RWPE2 (cell line): ENCODE results near the gene CUL9.

ENCODE experiments used
- ATAC-seq: fragments of 200-7000 bp; cut with Tn5 transposase; 3 replicates; pipeline ENCODE4 v1.9.1; 2021; ENCODE audit warnings: low read depth
- DNase-seq: peaks from one replicate; pipeline ENCODE4 v3.0.0-alpha.2; 2020; ENCODE audit warnings: low spot score
- H3K27ac ChIP-seq: fragments of 450-650 bp; 2 replicates; pipeline ENCODE4 v1.5.1; 2017; ENCODE audit warnings: mild to moderate bottlenecking; ENCODE audit not compliant: poor library complexity, severe bottlenecking
- H3K27me3 ChIP-seq: fragments of 250-450 bp; sonication (Bioruptor Pico); 2 replicates; pipeline ENCODE4 v1.5.1; 2021; ENCODE audit warnings: mild to moderate bottlenecking, moderate library complexity; ENCODE audit not compliant: insufficient read depth, poor library complexity, severe bottlenecking
- H3K36me3 ChIP-seq: fragments of 250-450 bp; sonication (Bioruptor Pico); 2 replicates; pipeline ENCODE4 v1.5.1; 2020; ENCODE audit warnings: low read depth, mild to moderate bottlenecking, moderate library complexity
- H3K4me1 ChIP-seq: fragments of 250-450 bp; sonication (Bioruptor Pico); 2 replicates; pipeline ENCODE4 v1.5.1; 2021; ENCODE audit warnings: mild to moderate bottlenecking, moderate library complexity; ENCODE audit not compliant: insufficient read depth, poor library complexity, severe bottlenecking
- H3K4me3 ChIP-seq: fragments of 250-450 bp; sonication (Bioruptor Pico); 2 replicates; pipeline ENCODE4 v1.5.1; 2021; ENCODE audit warnings: mild to moderate bottlenecking, moderate library complexity; ENCODE audit not compliant: severe bottlenecking
- H3K9me3 ChIP-seq: fragments of 250-450 bp; sonication (Bioruptor Pico); 2 replicates; pipeline ENCODE4 v1.5.1; 2021; ENCODE audit warnings: mild to moderate bottlenecking, moderate library complexity; ENCODE audit not compliant: severe bottlenecking
- CTCF ChIP-seq: fragments of 450-650 bp; IDR thresholded peaks from one replicate; pipeline ENCODE4 v1.5.1; 2017; ENCODE audit warnings: mild to moderate bottlenecking, moderate library complexity; ENCODE audit not compliant: poor library complexity, severe bottlenecking

The CUL9 gene

DNA sequence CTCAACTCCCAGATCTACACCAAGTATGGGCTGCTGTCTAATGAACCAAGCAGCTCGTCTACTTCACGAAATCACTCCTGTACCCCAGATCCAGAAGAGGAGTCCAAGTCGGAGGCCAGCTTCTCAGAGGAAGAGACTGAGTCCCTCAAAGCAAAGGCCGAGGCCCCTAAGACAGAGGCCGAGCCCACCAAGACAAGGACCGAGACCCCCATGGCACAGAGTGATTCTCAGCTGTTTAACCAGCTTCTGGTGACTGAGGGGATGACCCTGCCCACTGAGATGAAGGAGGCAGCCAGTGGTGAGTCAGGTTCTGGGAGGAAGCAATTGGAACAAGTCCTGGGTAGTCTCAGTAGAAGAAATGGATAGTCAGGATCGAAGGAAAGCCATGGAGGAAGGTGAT lies 5.8 kb downstream of the CUL9 start:
- no peak overlapping the region for H3K4me3 ChIP-seq
- DNase-seq (peak; percentile 23), ATAC-seq (no peak)
- peaks cover 4% of the 10 kb centered on the region for H3K4me1 ChIP-seq
- H3K27ac ChIP-seq: no peak overlapping the region
- H3K9me3 ChIP-seq: no peaks in the 10 kb centered on the region
- no peaks in the 10 kb centered on the region for H3K27me3 ChIP-seq
- TF ChIP-seq CTCF: no peak
- H3K36me3 ChIP-seq: peaks cover 39% of the 10 kb centered on the region

GRCh38 chr6:43188426-43188825 lies 6.4 kb downstream of the CUL9 start:
- no peak for ATAC-seq
- Histone ChIP-seq H3K4me1 (no peaks in the 10 kb centered on the region), H3K4me3 (no peak overlapping the region), H3K27ac (no peak overlapping the region), H3K36me3 (peaks cover 45% of the 10 kb centered on the region), H3K27me3 (no peaks in the 10 kb centered on the region), H3K9me3 (no peaks in the 10 kb centered on the region)
- peak; percentile 9 for DNase-seq
- no peak for TF ChIP-seq CTCF

GRCh38 chr6:43189776-43190304 lies 7.8 kb downstream of the CUL9 start:
- Histone ChIP-seq H3K27ac (no peak overlapping the region), H3K9me3 (no peaks in the 10 kb centered on the region), H3K4me3 (no peak overlapping the region), H3K27me3 (no peaks in the 10 kb centered on the region), H3K36me3 (peaks cover 49% of the 10 kb centered on the region), H3K4me1 (no peaks in the 10 kb centered on the region)
- ATAC-seq (no peak), DNase-seq (no peak)
- no peak for TF ChIP-seq CTCF

DNA sequence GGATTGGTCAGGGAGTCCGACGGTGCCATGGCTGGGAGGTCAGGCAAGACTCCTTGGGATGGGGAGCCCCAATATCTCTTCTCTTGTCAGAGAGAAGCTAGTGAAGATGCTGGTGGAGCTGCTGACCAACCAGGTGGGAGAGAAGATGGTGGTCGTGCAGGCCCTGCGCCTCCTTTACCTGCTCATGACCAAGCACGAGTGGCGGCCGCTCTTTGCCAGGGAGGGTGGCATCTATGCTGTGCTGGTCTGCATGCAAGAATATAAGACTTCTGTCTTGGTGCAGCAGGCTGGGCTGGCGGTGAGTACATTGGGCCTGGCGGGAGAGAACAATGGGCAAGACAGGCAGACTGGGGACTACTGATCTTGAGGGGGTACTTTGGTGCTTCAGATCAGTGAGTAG lies 10.9 kb downstream of the CUL9 start:
- Histone ChIP-seq H3K36me3 (peaks cover 49% of the 10 kb centered on the region), H3K4me1 (no peaks in the 10 kb centered on the region), H3K4me3 (no peak overlapping the region), H3K9me3 (no peaks in the 10 kb centered on the region), H3K27ac (no peak overlapping the region), H3K27me3 (no peaks in the 10 kb centered on the region)
- DNase-seq: peak; percentile 46
- ATAC-seq: no peak
- no peak for TF ChIP-seq CTCF

DNA sequence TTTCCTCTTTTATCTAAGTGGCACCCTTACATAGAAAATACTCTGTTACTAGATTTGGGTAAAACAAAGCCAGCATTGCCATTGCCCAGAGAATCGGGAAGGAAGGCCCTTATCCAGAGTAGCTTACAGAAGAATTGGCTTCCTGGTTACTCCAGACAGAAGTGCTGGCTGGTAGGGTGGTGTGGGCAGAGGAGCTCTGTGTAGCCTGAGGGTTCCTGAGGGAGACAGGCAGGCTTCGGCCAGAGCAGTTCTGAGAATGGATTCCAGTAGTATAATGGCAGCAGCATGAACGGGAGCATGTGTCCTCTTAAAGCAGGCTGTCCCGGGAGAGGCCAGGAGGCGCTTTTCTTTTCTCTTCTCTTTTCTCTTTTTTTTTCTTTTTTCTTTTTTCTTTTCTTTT lies 11.9 kb downstream of the CUL9 start:
- Histone ChIP-seq H3K9me3 (no peaks in the 10 kb centered on the region), H3K36me3 (peaks cover 48% of the 10 kb centered on the region), H3K4me1 (no peaks in the 10 kb centered on the region), H3K4me3 (no peak overlapping the region), H3K27ac (no peak overlapping the region), H3K27me3 (no peaks in the 10 kb centered on the region)
- ATAC-seq (no peak), DNase-seq (peak; percentile 20)
- TF ChIP-seq CTCF: no peak
